GM21447 (cell line): ENCODE results near the gene PLXNA4.

Experiments used
- ATAC-seq: cut with Tn5 transposase; IDR thresholded peaks from one replicate; pipeline ENCODE4 v1.9.1; 2021; ENCODE audit not compliant: unreplicated experiment

The PLXNA4 gene

DNA sequence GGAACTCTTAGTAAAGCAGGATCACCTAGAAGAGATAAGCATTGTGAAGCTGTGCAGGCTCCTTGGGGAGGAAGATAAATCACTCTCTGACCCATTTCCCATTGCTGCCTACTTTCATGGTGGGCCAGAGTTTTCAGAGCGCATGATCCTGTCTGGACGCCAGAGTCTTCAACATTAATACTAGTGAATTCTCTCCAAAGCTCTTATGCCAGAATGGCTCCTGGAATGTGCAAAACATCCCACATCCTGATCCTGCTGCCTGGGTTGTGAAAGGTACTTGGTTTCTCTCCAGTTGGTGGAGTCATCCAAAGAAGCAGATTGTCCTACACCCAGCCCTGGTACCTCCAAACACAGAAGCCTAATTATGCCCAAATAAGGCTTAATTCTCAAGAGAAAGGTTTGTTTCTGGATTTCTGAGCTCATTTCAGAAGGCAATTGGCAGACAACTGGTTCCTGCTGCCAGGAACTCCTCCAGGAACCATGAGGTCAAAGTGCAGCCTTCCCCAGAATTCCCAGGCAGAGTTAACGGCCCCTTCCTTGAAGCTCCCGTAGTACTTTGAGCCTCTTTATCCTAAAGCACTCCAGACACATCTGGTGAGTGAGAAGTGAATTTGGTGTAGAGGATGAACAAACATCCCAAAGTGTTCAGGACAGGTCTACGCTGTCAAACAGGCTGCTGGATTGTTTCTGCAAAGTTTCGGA is 495.2 kb downstream of the PLXNA4 start:
- no peak for ATAC-seq

DNA sequence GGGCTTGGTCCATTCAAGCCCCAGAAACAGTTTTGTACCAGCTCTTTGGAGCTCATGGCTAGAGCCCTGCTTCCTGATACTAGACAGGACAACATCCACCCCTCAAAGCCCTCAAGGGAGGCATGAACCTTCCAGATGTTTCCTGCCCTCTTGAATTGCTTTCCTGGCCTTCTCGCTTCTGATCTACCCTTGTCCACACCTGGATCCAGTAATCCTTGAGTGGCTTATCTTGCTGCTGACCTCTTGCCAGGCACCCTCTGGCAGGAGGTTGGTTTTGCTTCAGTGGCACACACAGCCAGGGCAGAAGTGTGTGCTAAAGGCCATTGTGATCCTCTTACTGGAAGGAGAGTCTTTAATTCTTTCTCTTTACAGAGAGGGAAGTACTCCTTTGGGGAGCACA is 495.8 kb downstream of the PLXNA4 start:
- no peak for ATAC-seq

DNA sequence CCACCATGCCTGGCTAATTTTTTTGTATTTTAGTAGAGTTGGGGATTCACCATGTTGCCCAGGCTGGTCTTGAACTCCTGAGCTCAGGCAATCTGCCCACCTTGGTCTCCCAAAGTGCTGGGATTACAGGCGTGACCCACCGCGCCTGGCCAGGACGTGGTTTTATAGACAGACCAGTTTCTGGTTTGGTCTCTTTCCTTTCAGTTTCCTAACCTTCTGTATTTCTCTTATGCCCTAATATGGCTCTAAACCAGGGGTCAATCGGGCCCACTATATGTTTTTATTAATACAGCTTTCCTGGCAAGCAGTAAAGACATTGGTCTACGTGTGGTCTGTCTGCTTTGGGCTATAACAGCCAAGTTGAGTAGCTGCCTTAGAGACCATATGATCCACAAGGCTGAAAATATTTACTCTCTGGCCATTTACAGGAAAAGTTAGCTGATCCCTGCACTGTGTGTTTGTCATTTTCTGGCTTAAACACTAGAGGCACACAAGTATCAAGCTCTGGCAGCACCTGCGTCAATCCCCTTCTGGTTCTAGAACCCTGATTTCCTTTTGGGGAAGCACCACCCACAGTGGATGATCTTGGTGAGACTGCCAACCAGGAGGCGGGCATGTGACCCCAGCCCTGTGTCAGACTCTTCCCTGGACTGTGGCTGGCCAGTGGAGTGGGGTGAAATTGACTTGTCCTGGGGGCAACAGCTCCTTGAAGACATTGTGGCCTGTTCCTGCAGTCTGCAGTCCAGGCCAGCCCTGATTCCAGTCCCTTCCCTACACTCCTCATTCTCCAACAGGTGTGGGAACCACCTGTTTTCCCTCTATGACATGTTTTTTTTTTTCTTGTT is 497.2 kb downstream of the PLXNA4 start:
- ATAC-seq, result no peak

DNA sequence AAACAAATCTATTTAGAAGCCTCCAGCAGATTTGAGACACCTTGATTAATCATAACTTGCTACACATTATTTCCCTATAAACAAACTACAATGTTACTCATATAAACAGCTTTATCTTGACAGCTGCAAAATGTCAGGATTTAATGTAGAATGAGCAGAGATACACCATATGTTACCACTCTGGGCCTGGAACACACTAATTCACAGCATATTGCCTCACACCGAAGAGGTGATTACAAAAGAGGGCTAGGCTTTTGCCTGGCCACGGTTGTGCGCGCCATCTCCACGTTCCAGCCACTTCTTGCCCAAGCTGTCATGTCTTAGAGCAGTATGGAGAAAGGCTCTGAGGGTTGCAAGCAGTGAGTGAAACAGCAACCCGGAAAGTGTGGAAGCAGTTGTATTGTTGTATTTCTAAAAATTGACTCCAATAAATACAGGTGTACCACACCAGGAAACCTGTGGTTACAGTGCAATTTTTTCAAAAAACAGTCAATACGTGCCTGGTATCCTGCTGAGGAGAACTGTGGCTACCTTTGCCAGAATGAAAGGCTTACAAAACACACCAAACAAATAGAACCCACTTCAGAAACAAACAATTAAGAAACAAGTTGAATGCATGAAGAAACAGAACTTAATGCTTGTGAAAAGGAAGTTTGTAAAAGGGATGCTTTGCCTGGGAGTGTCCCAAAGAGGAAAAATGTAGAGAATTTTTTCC is 498.1 kb downstream of the PLXNA4 start:
- ATAC-seq, result no peak

DNA sequence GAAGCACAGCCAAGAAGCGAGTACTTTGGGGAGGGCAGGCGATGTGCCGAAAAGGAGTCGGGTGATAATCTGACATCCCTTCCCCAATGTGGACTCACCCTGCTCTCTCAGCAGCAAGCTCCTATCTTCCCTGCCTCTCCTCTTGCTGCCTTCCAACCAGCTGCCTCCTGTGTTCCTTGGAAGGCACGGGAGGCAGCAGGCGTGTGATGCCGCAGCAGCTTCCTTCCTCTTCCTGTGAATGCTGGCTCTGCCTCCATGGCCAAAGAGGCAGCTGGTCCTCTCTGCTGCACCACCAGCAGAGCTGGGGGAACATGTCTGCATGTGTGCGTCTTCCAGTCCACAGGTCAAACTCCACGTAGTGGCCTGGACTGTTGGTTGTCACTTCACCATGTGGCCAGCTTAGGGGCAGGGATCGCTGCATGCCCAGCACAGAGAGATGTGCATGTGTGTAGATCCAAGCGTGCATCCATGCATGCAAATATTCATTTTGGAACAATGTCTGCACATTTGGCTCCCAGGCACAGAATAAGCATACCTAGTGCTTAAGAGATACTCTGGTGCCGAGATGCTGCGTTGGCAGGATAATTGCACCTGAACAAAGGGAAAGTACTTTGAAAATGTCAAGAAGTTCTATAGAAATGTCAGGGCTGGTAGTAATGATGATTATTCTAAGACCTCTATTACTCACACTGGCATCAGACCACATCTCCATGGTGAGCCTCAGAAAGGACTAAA is 499.8 kb downstream of the PLXNA4 start:
- ATAC-seq, result no peak

DNA sequence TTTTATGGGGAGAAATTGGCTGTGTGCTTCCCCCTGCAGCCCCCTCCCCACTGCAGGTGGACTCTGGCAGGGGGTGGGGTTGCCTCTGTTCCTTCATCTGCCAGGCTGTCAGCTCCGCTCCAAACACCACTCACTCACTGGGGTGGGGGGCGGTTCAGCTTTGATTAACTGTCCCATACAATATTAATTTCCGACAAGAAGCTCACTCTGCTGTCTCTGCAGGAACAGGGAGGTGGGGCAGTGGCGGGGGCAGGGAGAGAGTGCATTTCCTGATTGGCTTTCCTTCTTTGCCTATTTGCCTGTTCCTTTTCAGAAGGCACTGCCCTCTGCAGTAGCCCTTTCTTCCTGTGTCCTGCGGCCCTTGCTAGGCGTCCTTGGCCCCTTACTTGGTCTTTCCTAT is 500.8 kb downstream of the PLXNA4 start:
- no peak for ATAC-seq

DNA sequence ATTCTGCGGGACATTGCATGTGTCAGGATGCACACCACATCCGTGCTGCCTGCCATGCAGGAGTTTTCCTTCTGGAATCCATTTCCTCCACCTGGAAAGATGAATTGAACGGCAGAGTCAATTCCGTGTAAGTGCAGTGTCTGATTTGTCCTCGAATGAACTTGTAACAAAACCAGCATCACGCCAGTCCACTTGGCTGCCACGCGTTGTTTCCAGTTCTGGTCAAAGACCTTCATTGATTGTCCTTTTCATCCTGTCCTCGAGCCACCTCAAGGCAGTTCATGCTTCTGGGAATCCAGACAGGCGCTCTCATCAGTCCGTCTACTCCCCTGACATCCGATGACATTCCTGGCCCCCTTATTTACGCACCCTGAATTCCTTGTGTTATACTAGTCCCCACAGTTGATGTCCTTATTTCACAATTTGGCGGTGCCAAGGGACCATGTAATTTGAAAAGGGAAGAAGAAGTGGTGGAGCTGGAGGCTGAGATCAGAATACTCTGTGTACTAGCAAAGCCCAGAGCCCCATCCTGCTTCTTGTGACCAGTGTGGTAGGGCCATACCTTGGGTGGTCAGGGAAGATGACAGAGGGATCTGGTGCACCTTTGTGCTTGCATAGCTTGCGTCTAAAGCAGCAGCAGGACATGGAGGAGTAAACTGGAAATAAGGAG is 502.2 kb downstream of the PLXNA4 start:
- ATAC-seq, result no peak
